Raji (cell line): ENCODE data around the gene CHST14.

ENCODE experiments used
- POLR2A ChIP-seq: IDR thresholded peaks from 2 replicates; pipeline ENCODE4 v1.6.1; 2011; ENCODE audit warnings: low read depth, low read length, control low read depth; ENCODE audit not compliant: insufficient read depth

CHST14 gene

DNA sequence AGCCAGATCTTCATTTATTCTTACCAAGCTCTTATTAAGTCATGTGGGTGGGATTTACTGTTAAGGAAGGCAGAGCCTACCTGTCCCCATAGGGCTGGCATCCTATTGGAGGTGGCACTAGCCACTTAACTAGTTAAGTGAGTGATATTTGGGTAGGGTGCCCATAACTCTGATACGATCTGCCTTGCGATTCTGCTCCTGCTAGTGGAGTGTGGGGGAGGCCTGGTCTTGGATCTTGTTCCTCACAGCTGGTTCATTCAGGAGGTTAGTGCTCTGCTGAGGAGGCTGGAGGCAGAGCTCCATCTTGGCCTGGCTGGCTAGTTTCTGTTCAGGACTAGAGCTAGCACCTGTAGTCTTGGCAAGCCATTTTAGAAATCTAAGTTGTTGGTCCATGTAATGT is 20.7 kb upstream of the CHST14 start:
- TF ChIP-seq POLR2A, result no peak

DNA sequence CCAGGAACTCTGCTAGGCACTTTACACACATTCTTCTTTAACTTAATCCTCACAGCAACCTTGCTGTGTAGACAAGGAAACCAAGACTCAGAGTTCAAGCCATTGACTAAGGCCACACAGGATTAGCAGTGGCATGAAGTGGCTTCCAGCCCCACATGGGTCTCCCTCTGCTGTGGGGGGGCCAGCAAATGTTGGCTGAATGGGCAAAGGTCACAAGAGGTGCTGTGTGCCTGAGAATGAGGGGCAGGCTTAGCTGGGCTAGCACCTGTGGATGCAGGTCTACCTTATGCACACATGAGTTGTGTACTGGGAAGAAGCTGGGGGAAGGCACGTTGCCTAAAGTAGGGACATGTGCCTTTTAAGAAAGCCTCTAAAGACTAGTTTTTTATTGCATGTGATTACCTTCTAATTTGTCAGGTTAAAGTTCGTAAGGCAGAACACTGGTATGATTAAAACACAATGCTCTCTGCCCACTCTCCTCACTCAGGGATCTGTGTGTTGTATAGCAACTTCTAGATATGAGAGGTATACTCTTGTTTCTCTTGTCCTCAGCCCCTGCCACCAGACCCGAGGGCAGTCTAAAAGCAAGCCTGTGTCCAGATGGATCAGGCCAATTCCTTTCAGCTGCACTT is 19.1 kb upstream of the CHST14 start:
- TF ChIP-seq POLR2A, result no peak

DNA sequence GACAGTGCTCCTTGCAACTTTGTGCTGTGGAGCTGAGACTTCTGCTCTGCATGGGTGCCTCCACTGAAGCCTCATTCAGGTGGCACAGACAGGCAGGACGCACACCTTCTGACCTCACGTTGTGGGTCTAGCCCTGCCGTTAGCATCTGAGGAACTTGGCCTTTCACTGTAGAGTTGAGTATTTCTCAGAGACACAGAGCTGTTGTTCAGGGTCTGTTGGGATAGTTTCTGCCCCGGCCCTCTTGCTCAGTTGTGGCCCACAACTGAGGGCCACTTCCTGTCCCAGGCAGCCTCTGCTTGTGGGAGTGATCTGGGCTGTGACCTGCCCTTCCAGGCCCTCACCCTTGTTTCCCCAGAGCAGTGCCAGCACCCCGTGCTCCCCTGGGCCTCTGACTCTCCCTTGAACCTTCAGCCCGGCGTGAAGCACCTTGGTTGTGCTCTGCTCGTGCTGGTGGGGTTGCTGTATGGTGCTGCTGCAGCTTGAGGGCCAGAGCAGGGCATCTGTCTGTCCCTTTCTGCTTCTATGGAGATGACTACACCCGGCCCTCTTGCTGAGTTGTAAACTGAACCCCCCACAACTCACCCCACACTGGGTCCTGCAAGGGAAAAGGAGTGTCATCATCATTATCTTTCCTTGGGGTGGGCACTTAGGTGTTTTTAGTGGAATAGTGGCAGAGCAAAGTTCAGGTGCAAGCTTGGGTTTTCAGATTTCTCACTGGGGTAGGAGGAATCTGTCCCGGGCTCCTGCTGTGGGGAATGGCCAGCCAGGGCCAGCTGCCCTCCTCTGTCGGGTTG is 18.3 kb upstream of the CHST14 start:
- TF ChIP-seq POLR2A, result no peak

DNA sequence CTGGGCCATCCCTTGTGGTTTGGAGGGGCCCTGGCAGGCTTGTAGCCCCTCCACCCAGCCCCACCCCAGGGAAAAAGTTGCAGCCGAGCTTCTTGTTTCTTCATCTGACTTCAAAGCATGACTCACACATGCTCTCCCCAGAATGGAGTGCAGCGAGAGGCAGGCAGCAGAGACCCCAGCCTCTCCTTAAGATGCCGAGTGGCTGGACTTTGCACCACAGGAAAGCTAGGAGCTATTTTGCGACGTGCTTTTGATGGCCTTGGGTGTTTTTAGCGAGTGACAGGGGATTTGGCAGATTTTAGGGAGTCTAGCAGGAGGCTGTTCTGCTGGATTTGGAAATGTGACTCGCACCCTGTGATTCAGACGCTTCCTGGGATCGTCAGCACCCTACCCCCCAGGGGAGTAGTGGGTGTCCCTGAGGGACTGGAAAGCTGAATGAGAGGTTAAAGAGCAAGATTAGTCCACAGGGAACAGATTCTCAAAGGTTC is 15.8 kb upstream of the CHST14 start:
- TF ChIP-seq POLR2A, result no peak

GRCh38 chr15:40456299-40456712 is 14.5 kb upstream of the CHST14 start:
- TF ChIP-seq POLR2A, result no peak

- TF ChIP-seq POLR2A, result no peak
Measured at GRCh38 chr15:40456738-40457137, 14.0 kb upstream of the CHST14 start.

- no peak for TF ChIP-seq POLR2A
Measured at GRCh38 chr15:40458495-40459371, 12.1 kb upstream of the CHST14 start.

- no peak for TF ChIP-seq POLR2A
Measured at GRCh38 chr15:40459391-40460015, 11.3 kb upstream of the CHST14 start.

GRCh38 chr15:40460404-40460803 is 10.4 kb upstream of the CHST14 start:
- TF ChIP-seq POLR2A, result no peak

GRCh38 chr15:40461958-40462357 is 8.8 kb upstream of the CHST14 start:
- TF ChIP-seq POLR2A, result no peak

DNA sequence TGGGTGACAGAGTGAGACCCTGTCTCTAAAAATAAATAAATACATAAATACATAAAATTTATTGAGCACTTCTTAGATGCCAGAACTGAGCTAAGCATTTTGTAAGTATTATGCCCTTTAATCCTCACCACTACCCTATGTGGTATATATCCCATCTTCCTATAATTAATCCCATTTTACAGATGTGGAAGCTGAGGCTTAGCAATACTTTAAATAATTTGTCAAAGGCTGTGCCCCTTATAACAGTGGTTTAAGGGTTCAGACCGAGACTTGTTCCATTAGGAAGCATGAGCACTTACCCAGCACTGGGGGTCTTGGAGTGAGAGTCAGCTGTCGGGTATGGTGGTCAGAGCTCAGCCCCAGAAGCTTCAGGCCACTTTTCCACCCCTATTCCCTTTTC is 7.5 kb upstream of the CHST14 start:
- TF ChIP-seq POLR2A, result no peak

DNA sequence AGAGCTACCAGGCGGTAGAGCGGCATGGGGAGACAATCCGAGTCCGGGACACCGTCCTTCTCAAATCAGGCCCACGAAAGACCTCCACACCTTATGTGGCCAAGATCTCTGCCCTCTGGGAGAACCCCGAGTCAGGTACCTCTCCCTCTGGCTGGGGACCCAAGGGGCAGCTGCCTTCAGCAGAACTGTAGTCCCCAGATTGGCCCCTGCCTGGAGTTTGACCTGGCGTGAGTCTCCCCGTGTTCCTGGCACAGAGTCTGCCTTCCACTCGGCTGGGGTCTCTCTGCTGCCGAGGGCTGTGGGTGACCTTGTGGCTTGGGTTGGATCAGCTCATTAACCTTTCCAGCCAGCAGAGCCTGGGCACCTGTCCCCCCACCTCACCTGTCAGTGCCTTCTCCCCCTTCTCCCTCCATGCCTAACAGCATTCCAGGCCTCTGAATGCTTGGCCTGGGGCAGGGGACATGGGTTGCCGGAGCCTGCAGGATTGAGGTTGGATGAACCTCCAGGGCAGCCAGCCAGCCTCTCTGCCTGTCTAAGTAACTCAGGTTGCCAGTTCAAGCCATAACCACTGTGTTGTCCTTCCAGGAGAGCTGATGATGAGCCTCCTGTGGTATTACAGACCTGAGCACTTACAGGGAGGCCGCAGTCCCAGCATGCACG is 6.8 kb upstream of the CHST14 start:
- no peak for TF ChIP-seq POLR2A

GRCh38 chr15:40464595-40465185 is 6.1 kb upstream of the CHST14 start:
- TF ChIP-seq POLR2A, result no peak

GRCh38 chr15:40465939-40466338 is 4.8 kb upstream of the CHST14 start:
- no peak for TF ChIP-seq POLR2A
